GM20000 (cell line): Measurements from ENCODE around the gene ZFHX2.
"Not testable (repeated sequence)": the region's sequence is repeated elsewhere in the genome, so short reads cannot be mapped to it uniquely, and the experiment has no call there.

Experiments used
- DNase-seq: peaks from one replicate; pipeline ENCODE4 v3.0.0; 2012; ENCODE audit warnings: low spot score
- CTCF ChIP-seq: IDR thresholded peaks from 2 replicates; pipeline ENCODE4 v1.5.1; 2012; ENCODE audit warnings: mild to moderate bottlenecking, control low read depth; ENCODE audit errors: extremely low read depth, missing control alignments

Gene ZFHX2

GRCh38 chr14:23551266-23552028 lies at the start of gene ZFHX2:
Gene ZFHX2 (minus strand): TSS chr14:23551765. CDS start chr14:23535325, 16,440 bp downstream.
- TF ChIP-seq CTCF: no peak
- DNase-seq: peak; percentile 86

GRCh38 chr14:23600806-23601205 lies 49.2 kb upstream of the ZFHX2 start:
- no peak for TF ChIP-seq CTCF
- DNase-seq: no peak

GRCh38 chr14:23600322-23600707 lies 48.8 kb upstream of the ZFHX2 start:
- TF ChIP-seq CTCF: no peak
- DNase-seq: no peak

- not testable (repeated sequence) for DNase-seq
Measured at GRCh38 chr14:23594191-23594590, 42.6 kb upstream of the ZFHX2 start.

- no peak for TF ChIP-seq CTCF
- no peak for DNase-seq
Measured at GRCh38 chr14:23590198-23590597, 38.6 kb upstream of the ZFHX2 start.

- no peak for DNase-seq
- no peak for TF ChIP-seq CTCF
Measured at GRCh38 chr14:23589606-23590005, 38.0 kb upstream of the ZFHX2 start.

GRCh38 chr14:23588884-23589598 lies 37.5 kb upstream of the ZFHX2 start:
- peak; percentile 52 for TF ChIP-seq CTCF

GRCh38 chr14:23584527-23585203 lies 33.1 kb upstream of the ZFHX2 start:
- not testable (repeated sequence) for DNase-seq

More at GRCh38 chr14:23588884-23589598, 37.5 kb upstream of the ZFHX2 start:
- peak; percentile 92 for DNase-seq

- not testable (repeated sequence) for DNase-seq
Measured at GRCh38 chr14:23583761-23584526, 32.4 kb upstream of the ZFHX2 start.
